Kidney epithelial cell (primary cell): ENCODE measurements around the gene BMAL1. TPM values are rescaled to one million over a fixed set of nuclear protein-coding genes. Genes with fewer than 3 reads are reported as not detected.

Source experiments
- DNase-seq: peaks from one replicate; pipeline ENCODE4 v3.0.0-alpha.2; 2010; ENCODE audit warnings: low read depth
- H3K27me3 ChIP-seq: 2 replicates; pipeline ENCODE4 v1.6.0; 2011; ENCODE audit warnings: low read length; ENCODE audit not compliant: control insufficient read depth, insufficient read depth
- H3K36me3 ChIP-seq: 2 replicates; pipeline ENCODE4 v1.5.1; 2011; ENCODE audit warnings: low read length; ENCODE audit not compliant: control insufficient read depth, insufficient read depth
- H3K4me3 ChIP-seq: 2 replicates; pipeline ENCODE4 v1.5.1; 2011; ENCODE audit warnings: low read depth, mild to moderate bottlenecking, control low read depth, low read length
- total RNA-seq: library from RNA; depleted of rRNA; stranded (reverse); fragments of >200 nt; gene quantifications from 2 replicates; pipeline ENCODE4 v1.2.3, GENCODE V29; 2015
- TF ChIP-seq, protein P1 (sequence below): IDR thresholded peaks from 2 replicates; pipeline ENCODE4 v1.5.1; 2011; ENCODE audit warnings: mild to moderate bottlenecking, moderate library complexity, low read length, control low read depth, inconsistent platforms; ENCODE audit not compliant: insufficient read depth, poor library complexity, severe bottlenecking

BMAL1 gene
- total RNA-seq, 1 donor from 2014 or later: 15.0 TPM

DNA sequence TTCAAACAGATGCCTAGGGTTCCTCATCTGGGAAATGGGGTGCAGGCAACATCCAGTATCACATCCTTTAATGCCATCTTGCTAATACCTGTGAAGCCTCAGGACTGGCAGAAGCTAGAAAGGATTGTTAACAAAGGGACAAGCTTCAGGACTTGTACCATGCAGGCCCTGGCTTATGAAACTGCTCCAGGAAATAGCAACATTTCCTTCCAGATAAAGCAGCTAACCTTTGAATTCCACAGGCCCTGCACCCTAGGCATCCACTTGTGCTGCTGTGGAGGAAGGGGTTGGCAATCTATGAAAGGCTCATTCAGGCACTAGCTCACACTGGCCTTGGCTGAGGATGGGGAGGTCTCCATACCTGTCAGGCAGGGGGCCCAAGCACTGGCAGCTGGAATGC, 98.2 kb downstream of the BMAL1 start:
- H3K27me3 ChIP-seq: no peaks in the 10 kb centered on the region
- no peak overlapping the region for H3K4me3 ChIP-seq
- TF ChIP-seq, protein P1, sequence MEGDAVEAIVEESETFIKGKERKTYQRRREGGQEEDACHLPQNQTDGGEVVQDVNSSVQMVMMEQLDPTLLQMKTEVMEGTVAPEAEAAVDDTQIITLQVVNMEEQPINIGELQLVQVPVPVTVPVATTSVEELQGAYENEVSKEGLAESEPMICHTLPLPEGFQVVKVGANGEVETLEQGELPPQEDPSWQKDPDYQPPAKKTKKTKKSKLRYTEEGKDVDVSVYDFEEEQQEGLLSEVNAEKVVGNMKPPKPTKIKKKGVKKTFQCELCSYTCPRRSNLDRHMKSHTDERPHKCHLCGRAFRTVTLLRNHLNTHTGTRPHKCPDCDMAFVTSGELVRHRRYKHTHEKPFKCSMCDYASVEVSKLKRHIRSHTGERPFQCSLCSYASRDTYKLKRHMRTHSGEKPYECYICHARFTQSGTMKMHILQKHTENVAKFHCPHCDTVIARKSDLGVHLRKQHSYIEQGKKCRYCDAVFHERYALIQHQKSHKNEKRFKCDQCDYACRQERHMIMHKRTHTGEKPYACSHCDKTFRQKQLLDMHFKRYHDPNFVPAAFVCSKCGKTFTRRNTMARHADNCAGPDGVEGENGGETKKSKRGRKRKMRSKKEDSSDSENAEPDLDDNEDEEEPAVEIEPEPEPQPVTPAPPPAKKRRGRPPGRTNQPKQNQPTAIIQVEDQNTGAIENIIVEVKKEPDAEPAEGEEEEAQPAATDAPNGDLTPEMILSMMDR: no peak
- no peaks in the 10 kb centered on the region for H3K36me3 ChIP-seq
- no peak for DNase-seq

DNA sequence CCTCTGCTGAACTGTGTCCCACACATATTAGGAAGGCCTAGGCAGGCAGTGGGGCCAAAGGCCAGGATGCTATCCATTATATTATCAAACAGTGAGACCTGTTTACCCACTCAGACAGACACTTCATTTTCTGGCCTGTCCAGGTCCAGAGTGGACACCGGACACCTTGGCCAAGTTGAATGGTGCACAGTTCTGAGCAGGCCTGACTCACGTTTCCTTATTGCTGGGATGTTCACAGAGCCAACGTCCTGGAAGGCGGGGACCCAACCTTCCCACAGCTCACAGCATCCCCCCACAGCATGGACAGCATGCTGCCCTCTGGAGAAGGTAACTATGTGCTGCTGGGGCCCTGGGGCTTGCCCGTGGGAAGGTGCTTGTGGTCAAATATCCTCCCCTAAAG, 98.8 kb downstream of the BMAL1 start:
- Histone ChIP-seq H3K27me3 (no peaks in the 10 kb centered on the region), H3K4me3 (no peak overlapping the region), H3K36me3 (no peaks in the 10 kb centered on the region)
- TF ChIP-seq, protein P1: no peak
- DNase-seq: no peak

DNA sequence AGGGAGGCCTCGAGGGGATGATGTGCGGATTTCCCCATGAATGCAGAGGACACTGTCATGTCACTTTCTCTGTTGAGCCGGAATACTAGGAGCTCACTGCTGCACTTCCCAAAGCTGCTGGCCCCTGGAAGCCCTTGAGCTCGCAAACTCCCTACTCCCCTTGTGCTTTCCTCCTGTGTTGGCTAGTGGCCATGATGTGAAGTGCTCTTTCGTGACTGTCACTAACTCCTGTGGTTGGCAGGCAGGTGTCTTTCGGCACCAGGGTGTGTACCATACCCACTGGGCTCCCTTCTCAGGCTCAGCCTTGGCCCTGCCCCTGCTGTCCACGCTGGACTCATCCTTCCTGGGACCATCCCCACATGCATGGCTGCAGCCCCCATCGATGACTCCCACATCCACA, 99.2 kb downstream of the BMAL1 start:
- Histone ChIP-seq H3K36me3 (no peaks in the 10 kb centered on the region), H3K4me3 (no peak overlapping the region), H3K27me3 (no peaks in the 10 kb centered on the region)
- DNase-seq: no peak
- TF ChIP-seq, protein P1: no peak

DNA sequence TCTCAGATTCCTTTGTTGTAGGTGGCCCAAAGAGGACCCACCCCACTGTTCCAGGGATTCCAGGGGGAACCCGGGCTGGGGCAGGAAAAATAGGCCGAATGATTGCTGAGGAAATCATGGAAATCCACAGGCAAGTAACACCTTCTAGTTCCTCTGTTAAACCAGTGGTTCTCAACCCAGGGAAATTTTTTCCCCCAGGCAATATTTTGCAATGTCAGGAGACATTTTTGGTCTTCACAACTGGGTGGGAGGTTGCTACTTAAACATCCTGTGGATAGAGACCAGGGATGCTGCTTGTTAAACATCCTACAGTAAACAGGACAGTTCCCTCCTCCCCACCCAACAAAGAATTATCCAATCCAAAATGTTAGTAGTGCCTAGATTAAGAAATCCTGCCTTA, 100.7 kb downstream of the BMAL1 start:
- Histone ChIP-seq H3K36me3 (no peaks in the 10 kb centered on the region), H3K27me3 (no peaks in the 10 kb centered on the region), H3K4me3 (no peak overlapping the region)
- TF ChIP-seq, protein P1: no peak
- no peak for DNase-seq

DNA sequence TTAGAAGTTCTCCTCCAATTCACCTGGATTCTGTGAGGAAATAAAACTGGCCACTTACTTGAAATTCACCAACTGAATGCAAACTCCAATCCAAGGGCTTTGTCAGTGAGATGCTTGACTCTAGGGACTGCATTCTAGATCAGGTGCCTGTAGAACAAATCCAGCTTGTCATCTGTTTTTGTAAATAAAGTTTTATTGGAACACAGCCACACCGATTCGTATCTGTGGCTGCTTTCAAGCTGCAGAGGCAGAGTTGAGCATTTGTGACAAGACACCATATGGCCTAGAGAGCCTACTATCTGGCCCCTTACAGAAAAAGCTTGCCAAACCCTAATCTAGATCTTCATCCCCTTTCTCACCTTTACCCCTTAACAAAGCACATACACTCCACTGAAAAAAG, 103.1 kb downstream of the BMAL1 start:
- H3K27me3 ChIP-seq: no peaks in the 10 kb centered on the region
- DNase-seq: no peak
- TF ChIP-seq, protein P1: no peak
- H3K4me3 ChIP-seq: no peak overlapping the region
- no peaks in the 10 kb centered on the region for H3K36me3 ChIP-seq

DNA sequence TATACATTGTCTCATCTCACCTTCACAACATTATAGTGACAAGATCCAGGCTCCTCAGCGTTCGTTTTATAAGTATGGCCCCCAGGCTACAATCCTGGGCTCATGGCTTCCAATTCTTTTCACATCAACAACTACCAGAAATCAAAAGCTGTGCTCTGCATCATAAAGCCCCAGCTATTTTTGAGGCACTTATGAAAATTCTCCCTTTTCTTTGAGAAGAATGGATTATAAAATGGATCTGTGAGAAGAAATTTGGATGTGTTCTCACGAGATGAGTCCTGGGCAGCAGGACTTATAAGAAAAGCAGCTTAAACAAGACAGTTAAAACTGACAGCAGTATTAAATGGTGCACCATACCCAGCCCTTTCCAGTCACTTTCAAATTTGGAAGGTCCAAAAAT, 105.2 kb downstream of the BMAL1 start:
- Histone ChIP-seq H3K36me3 (no peaks in the 10 kb centered on the region), H3K27me3 (no peaks in the 10 kb centered on the region), H3K4me3 (no peak overlapping the region)
- TF ChIP-seq, protein P1: no peak
- DNase-seq: no peak
